Pericardium fibroblast (primary cell): ENCODE data around the gene DGCR8. TPM values are rescaled to one million over a fixed set of nuclear protein-coding genes. Genes with fewer than 3 reads are reported as not detected.

Experiments
- total RNA-seq: library from RNA; depleted of rRNA; stranded (reverse); fragments of >200 nt; gene quantifications from 2 replicates; pipeline ENCODE4 v1.2.3, GENCODE V29; 2015

DGCR8 gene
- total RNA-seq: 13.8 and 18.0 TPM in 2 replicates

GRCh38 chr22:20079745-20080444, at the start of gene DGCR8:
Gene DGCR8, plus strand, starts transcription at chr22:20080241. Its CDS starts 5,723 bp downstream, at chr22:20085964.

GRCh38 chr22:20115691-20116375, 35.8 kb downstream of the DGCR8 start, which contains the start of gene RANBP1:
Gene RANBP1, plus strand, starts transcription at chr22:20116104. Its CDS starts 81 bp downstream, at chr22:20116185.

DNA sequence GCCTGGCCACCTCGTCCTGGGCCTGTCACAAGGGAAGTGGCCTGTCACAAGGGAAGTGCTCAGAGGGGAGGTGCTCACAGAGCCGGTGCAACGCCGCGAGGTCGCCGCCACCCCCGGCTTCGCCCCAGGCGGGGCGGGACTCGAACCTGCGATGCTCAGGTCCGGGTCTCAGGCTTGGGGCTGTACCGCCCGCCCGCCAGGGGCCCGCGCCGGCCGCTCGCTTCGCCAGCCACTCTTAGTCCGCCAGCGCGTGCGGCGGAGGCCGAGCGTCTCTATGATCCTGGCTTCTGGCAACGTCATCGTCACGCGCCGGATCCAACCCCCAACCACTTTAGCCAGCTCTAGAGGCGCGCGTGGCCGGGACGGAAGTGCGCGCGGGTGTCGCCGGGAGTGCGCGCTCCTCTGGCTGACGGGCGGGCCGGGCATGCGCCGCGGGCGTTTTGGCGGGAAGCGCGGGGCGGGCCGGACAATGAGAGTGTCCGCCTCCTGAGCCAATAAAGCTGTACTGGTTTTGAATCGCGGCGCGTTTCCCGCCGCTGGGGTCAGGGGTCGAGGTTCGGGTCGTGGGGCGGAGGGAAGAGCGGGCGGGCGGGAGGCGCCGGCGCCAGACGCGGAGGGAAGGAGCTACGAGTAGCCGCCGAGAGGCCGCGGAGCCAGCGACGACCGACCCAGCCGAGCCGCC, 37.1 kb downstream of the DGCR8 start, which contains the start of gene TRMT2A:
Gene TRMT2A, minus strand, starts transcription at position 276 of the 682 bp plus-strand sequence. CDS start 320 bp downstream, outside the sequence.

DNA sequence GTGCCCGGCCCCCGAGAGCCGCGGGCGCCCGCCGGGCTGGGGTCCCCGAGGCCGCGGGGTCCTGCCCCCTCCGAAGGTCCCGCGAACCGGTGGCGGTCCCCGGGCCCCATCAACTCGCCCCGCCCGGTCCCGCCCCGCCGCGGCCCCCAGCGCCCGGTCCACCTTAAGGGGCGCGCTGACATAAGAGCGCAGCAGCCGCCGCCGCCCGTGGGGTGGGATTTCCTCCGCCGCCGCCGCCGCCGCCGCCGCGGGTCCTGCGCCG, 51.5 kb downstream of the DGCR8 start, which contains the start of gene ZDHHC8:
Gene ZDHHC8, plus strand, starts transcription at position 208 of the 262 bp plus-strand sequence. CDS start 144 bp downstream, outside the sequence.

GRCh38 chr22:20150381-20151275, 70.6 kb downstream of the DGCR8 start, which contains the start of gene CCDC188:
Gene CCDC188, minus strand, starts transcription at chr22:20151055. Its CDS starts 69 bp downstream, at chr22:20150986.

Other genes starting within 250 kb of the DGCR8 start
- 6.6 and 7.2 TPM in 2 replicates for gene GNB1L, start 225.4 kb upstream of the DGCR8 start, total RNA-seq
- 9.0 and 10.7 TPM in 2 replicates for gene RTL10, start 225.4 kb upstream of the DGCR8 start, total RNA-seq
- gene COMT, start 138.5 kb upstream of the DGCR8 start, total RNA-seq: 236 and 328 TPM in 2 replicates
- 6.7 and 15.3 TPM in 2 replicates for gene TXNRD2, start 138.4 kb upstream of the DGCR8 start, total RNA-seq
- 14.5 and 18.3 TPM in 2 replicates for gene ARVCF, start 63.4 kb upstream of the DGCR8 start, total RNA-seq
- 22.4 and 34.1 TPM in 2 replicates for gene TANGO2, start 59.1 kb upstream of the DGCR8 start, total RNA-seq
- 233 and 302 TPM in 2 replicates for gene RANBP1, start 35.9 kb downstream of the DGCR8 start, total RNA-seq
- gene TRMT2A, start 37.0 kb downstream of the DGCR8 start, total RNA-seq: 26.6 and 39.4 TPM in 2 replicates
- gene ZDHHC8, start 51.6 kb downstream of the DGCR8 start, total RNA-seq: 22.9 and 28.9 TPM in 2 replicates
- gene CCDC188, start 70.8 kb downstream of the DGCR8 start, total RNA-seq: 0.17 TPM in 1 of 2 replicates, not detected in the other
- 1.2 and 2.6 TPM in 2 replicates for gene RTN4R, start 188.1 kb downstream of the DGCR8 start, total RNA-seq
- 76.2 and 86.2 TPM in 2 replicates for gene DGCR6L, start 239.8 kb downstream of the DGCR8 start, total RNA-seq